Measurements from ENCODE around the gene MBD4.
"Not testable (repeated sequence)": the region's sequence is repeated elsewhere in the genome, so short reads cannot be mapped to it uniquely, and the experiment has no call there.

MBD4 gene
- 103 to 105 reads per million in 2 donors for total RNA-seq

- peak; percentile 95 for DNase-seq
Measured at GRCh38 chr3:129439817-129440617, at the start of gene MBD4, which contains the start of gene IFT122. Gene MBD4, minus strand, starts transcription at chr3:129439948. Its CDS starts 115 bp downstream, at chr3:129439833. Gene IFT122, plus strand, starts transcription at chr3:129440224. Its CDS starts 107 bp downstream, at chr3:129440331.

GRCh38 chr3:129489258-129489657, 49.5 kb upstream of the MBD4 start:
- not testable (repeated sequence) for DNase-seq

GRCh38 chr3:129487868-129488335, 48.2 kb upstream of the MBD4 start:
- not testable (repeated sequence) for DNase-seq

GRCh38 chr3:129487183-129487867, 47.6 kb upstream of the MBD4 start:
- DNase-seq, result no peak

- no peak for DNase-seq
Measured at GRCh38 chr3:129486664-129487035, 46.9 kb upstream of the MBD4 start.

- DNase-seq, result no peak
Measured at GRCh38 chr3:129485721-129486663, 46.2 kb upstream of the MBD4 start.

GRCh38 chr3:129485146-129485545, 45.4 kb upstream of the MBD4 start:
- not testable (repeated sequence) for DNase-seq

GRCh38 chr3:129483870-129484269, 44.1 kb upstream of the MBD4 start:
- no peak for DNase-seq

- DNase-seq, result no peak
Measured at GRCh38 chr3:129482721-129483120, 43.0 kb upstream of the MBD4 start.

- no peak for DNase-seq
Measured at GRCh38 chr3:129481766-129482332, 42.1 kb upstream of the MBD4 start.

- not testable (repeated sequence) for DNase-seq
Measured at GRCh38 chr3:129481225-129481765, 41.5 kb upstream of the MBD4 start.

- DNase-seq, result no peak
Measured at GRCh38 chr3:129476586-129476985, 36.8 kb upstream of the MBD4 start.

GRCh38 chr3:129475863-129476262, 36.1 kb upstream of the MBD4 start:
- no peak for DNase-seq

- no peak for DNase-seq
Measured at GRCh38 chr3:129474984-129475804, 35.4 kb upstream of the MBD4 start.

GRCh38 chr3:129473769-129474152, 34.0 kb upstream of the MBD4 start:
- no peak for DNase-seq

GRCh38 chr3:129473067-129473768, 33.5 kb upstream of the MBD4 start:
- DNase-seq, result no peak

- DNase-seq, result no peak
Measured at GRCh38 chr3:129470861-129471260, 31.1 kb upstream of the MBD4 start.

- DNase-seq, result no peak
Measured at GRCh38 chr3:129469026-129469425, 29.3 kb upstream of the MBD4 start.

GRCh38 chr3:129467932-129468331, 28.2 kb upstream of the MBD4 start:
- no peak for DNase-seq

- DNase-seq, result no peak
Measured at GRCh38 chr3:129463716-129464115, 24.0 kb upstream of the MBD4 start.

- DNase-seq, result no peak
Measured at GRCh38 chr3:129463094-129463493, 23.3 kb upstream of the MBD4 start.
